A204.1 (cell line): Measurements from ENCODE around the gene YJEFN3.

Source experiments
- FAIRE-seq: peaks from 2 replicates; lab custom pipeline; 2012; peaks lifted over from hg19 to GRCh38; lab: Jason Lieb, UNC

Gene YJEFN3

GRCh38 chr19:19528721-19529490 is at the start of gene YJEFN3:
Gene YJEFN3, plus strand, starts transcription at chr19:19528911. Its CDS starts 22 bp downstream, at chr19:19528933.
- FAIRE-seq = no peak

GRCh38 chr19:19480688-19481087 is 48.0 kb upstream of the YJEFN3 start:
- no peak for FAIRE-seq

- no peak for FAIRE-seq
Measured at GRCh38 chr19:19482809-19483596, 45.7 kb upstream of the YJEFN3 start.

- no peak for FAIRE-seq
Measured at GRCh38 chr19:19485161-19485997, 43.3 kb upstream of the YJEFN3 start.

- FAIRE-seq = no peak
Measured at GRCh38 chr19:19485998-19486290, 42.8 kb upstream of the YJEFN3 start.

GRCh38 chr19:19486343-19487076 is 42.2 kb upstream of the YJEFN3 start:
- FAIRE-seq = no peak

GRCh38 chr19:19487077-19487949 is 41.4 kb upstream of the YJEFN3 start:
- no peak for FAIRE-seq

- FAIRE-seq = no peak
Measured at GRCh38 chr19:19487950-19488874, 40.5 kb upstream of the YJEFN3 start.

GRCh38 chr19:19488875-19489690 is 39.6 kb upstream of the YJEFN3 start:
- FAIRE-seq = no peak

- no peak for FAIRE-seq
Measured at GRCh38 chr19:19489804-19490204, 38.9 kb upstream of the YJEFN3 start.

GRCh38 chr19:19490214-19490968 is 38.3 kb upstream of the YJEFN3 start:
- peak; percentile 80 for FAIRE-seq

- no peak for FAIRE-seq
Measured at GRCh38 chr19:19491321-19492025, 37.2 kb upstream of the YJEFN3 start.

GRCh38 chr19:19492026-19492610 is 36.6 kb upstream of the YJEFN3 start:
- no peak for FAIRE-seq

- no peak for FAIRE-seq
Measured at GRCh38 chr19:19493841-19494546, 34.7 kb upstream of the YJEFN3 start.

- no peak for FAIRE-seq
Measured at GRCh38 chr19:19495614-19496603, 32.8 kb upstream of the YJEFN3 start.
